ENCODE data around the gene CADM2.

The CADM2 gene

GRCh38 chr3:85837402-85837801 lies 878.6 kb downstream of the CADM2 start:
- no peak for TF ChIP-seq CTCF (IDR thresholded peaks at IDR 0.05; ENCODE audit: insufficient read depth, missing control alignments)

GRCh38 chr3:85838921-85839320 lies 880.1 kb downstream of the CADM2 start:
- DNase-seq (ENCODE audit: insufficient read length, low spot score) (no peak), FAIRE-seq (no peak)
- TF ChIP-seq CTCF (IDR thresholded peaks at IDR 0.05; ENCODE audit: insufficient read depth, missing control alignments), result no peak

More at GRCh38 chr3:85837402-85837801, 878.6 kb downstream of the CADM2 start:
- no peak for DNase-seq (ENCODE audit: insufficient read length, low spot score)
- no peak for FAIRE-seq

DNA sequence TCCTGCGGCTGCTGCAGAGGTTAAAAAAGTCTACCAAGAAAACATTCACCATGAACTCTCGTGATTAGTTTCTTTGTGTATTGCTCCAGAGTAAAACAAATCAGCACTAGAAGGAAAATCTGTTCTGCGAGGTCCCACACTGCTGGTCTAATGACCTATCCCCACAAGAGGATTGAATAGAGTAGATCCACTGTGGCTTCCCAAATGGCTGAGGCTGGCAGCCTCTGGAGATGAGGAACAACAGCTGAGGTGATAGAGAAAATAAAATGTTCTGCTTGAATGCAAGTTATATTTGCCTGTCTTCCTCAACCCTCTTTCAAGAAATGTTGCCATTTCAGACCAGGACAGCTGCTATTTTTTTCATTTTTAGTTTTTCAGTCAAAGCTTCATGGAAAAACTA lies 883.3 kb downstream of the CADM2 start:
- no peak for TF ChIP-seq CTCF (IDR thresholded peaks at IDR 0.05; ENCODE audit: insufficient read depth, missing control alignments)
- DNase-seq (ENCODE audit: insufficient read length, low spot score), result no peak
- no peak for FAIRE-seq

DNA sequence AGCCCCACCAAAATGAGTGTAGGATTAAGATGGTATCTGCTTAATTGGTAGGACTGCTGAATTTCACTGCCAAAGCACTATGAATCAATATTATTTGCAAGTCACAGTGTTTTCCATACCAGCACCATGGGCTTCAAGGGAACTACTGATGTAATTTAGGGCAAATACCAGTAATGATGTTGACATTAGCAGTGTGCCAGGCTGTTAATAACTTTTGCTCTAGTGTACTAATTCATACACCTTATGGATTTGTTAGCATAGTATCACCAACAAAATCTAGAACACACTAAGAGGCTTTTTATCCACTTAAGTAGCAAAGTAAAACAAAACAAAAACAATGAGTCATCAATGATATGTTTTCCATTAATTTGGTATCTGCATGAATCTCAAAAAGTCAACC lies 888.2 kb downstream of the CADM2 start:
- DNase-seq (ENCODE audit: insufficient read length, low spot score) (no peak), FAIRE-seq (no peak)
- no peak for TF ChIP-seq CTCF (IDR thresholded peaks at IDR 0.05; ENCODE audit: insufficient read depth, missing control alignments)

- no peak for TF ChIP-seq CTCF (IDR thresholded peaks at IDR 0.05; ENCODE audit: insufficient read depth, missing control alignments)
- no peak for FAIRE-seq
Observed at GRCh38 chr3:85851071-85851470, 892.3 kb downstream of the CADM2 start.

GRCh38 chr3:85853805-85854204 lies 895.0 kb downstream of the CADM2 start:
- no peak for DNase-seq (ENCODE audit: insufficient read length, low spot score)
- TF ChIP-seq CTCF (IDR thresholded peaks at IDR 0.05; ENCODE audit: insufficient read depth, missing control alignments), result no peak
- FAIRE-seq, result no peak

More at GRCh38 chr3:85851071-85851470, 892.3 kb downstream of the CADM2 start:
- no peak for DNase-seq (ENCODE audit: insufficient read length, low spot score)

GRCh38 chr3:85862893-85863455 lies 904.2 kb downstream of the CADM2 start:
- DNase-seq (ENCODE audit: insufficient read length, low spot score) (no peak), FAIRE-seq (no peak)

More at GRCh38 chr3:85862893-85863455, 904.2 kb downstream of the CADM2 start:
- no peak for TF ChIP-seq CTCF (IDR thresholded peaks at IDR 0.05; ENCODE audit: insufficient read depth, missing control alignments)
